Activated CD8-positive, alpha-beta memory T cell treated with anti-CD3 and anti-CD28 coated beads, Interleukin-2, amount 50 U/mL, for 24 hours (primary cell): ENCODE results near the gene CTAG1A.
"Not testable (repeated sequence)": the region's sequence is repeated elsewhere in the genome, so short reads cannot be mapped to it uniquely, and the experiment has no call there.

ENCODE experiments used
- DNase-seq: peaks from one replicate; pipeline ENCODE4 v3.0.0-alpha.2; 2020; ENCODE audit errors: extremely low read depth

The CTAG1A gene

GRCh38 chrX:154573061-154573460 is 11.9 kb upstream of the CTAG1A start:
- not testable (repeated sequence) for DNase-seq

- DNase-seq, result not testable (repeated sequence)
Observed at GRCh38 chrX:154575076-154575475, 9.9 kb upstream of the CTAG1A start.

GRCh38 chrX:154582994-154583393 is 1.9 kb upstream of the CTAG1A start:
- DNase-seq, result not testable (repeated sequence)

GRCh38 chrX:154590415-154590814 is 5.5 kb downstream of the CTAG1A start:
- not testable (repeated sequence) for DNase-seq

GRCh38 chrX:154592505-154592904 is 7.6 kb downstream of the CTAG1A start:
- no peak for DNase-seq

GRCh38 chrX:154593201-154593600 is 8.3 kb downstream of the CTAG1A start:
- no peak for DNase-seq

GRCh38 chrX:154594491-154594890 is 9.6 kb downstream of the CTAG1A start:
- DNase-seq, result no peak

- DNase-seq, result no peak
Observed at GRCh38 chrX:154595559-154596249, 10.8 kb downstream of the CTAG1A start.

- DNase-seq, result no peak
Observed at GRCh38 chrX:154596290-154596929, 11.5 kb downstream of the CTAG1A start.

- DNase-seq, result no peak
Observed at GRCh38 chrX:154597221-154597620, 12.3 kb downstream of the CTAG1A start.

- DNase-seq, result no peak
Observed at GRCh38 chrX:154598656-154599055, 13.7 kb downstream of the CTAG1A start.

- DNase-seq, result no peak
Observed at GRCh38 chrX:154599531-154599930, 14.6 kb downstream of the CTAG1A start.

- no peak for DNase-seq
Observed at GRCh38 chrX:154600759-154601374, 15.9 kb downstream of the CTAG1A start.

- no peak for DNase-seq
Observed at GRCh38 chrX:154602226-154602625, 17.3 kb downstream of the CTAG1A start.

- DNase-seq, result no peak
Observed at GRCh38 chrX:154602766-154603437, 18.0 kb downstream of the CTAG1A start.

- DNase-seq, result no peak
Observed at GRCh38 chrX:154603438-154604430, 18.8 kb downstream of the CTAG1A start.

GRCh38 chrX:154605566-154605965 is 20.6 kb downstream of the CTAG1A start:
- DNase-seq, result no peak

GRCh38 chrX:154607370-154607769 is 22.4 kb downstream of the CTAG1A start:
- no peak for DNase-seq

- DNase-seq, result not testable (repeated sequence)
Observed at GRCh38 chrX:154607976-154608375, 23.0 kb downstream of the CTAG1A start.

- DNase-seq, result not testable (repeated sequence)
Observed at GRCh38 chrX:154608823-154609222, 23.9 kb downstream of the CTAG1A start.

- DNase-seq, result not testable (repeated sequence)
Observed at GRCh38 chrX:154611146-154611545, 26.2 kb downstream of the CTAG1A start.
